Ascending aorta (tissue), 2 donors: Measurements from ENCODE around the gene C7. TPM values are rescaled to one million over a fixed set of nuclear protein-coding genes. Genes with fewer than 3 reads are reported as not detected.
"Not testable (repeated sequence)": the region's sequence is repeated elsewhere in the genome, so short reads cannot be mapped to it uniquely, and the experiment has no call there.

Source experiments
- DNase-seq, 2 donors: peaks; one replicate each; pipeline ENCODE4 v3.0.0-alpha.2; 2019; ENCODE audit warnings: low spot score in 2 of 2
- H3K27ac ChIP-seq, 2 donors: fragments of 200-600 bp; sonication (generic); one replicate each; pipeline ENCODE4 v1.5.1; 2016 to 2017; ENCODE audit warnings: mild to moderate bottlenecking in 1 of 2
- H3K27me3 ChIP-seq: fragments of 200-600 bp; sonication (generic); one replicate; pipeline ENCODE4 v1.5.1; 2017
- H3K36me3 ChIP-seq, 2 donors: fragments of 200-600 bp; sonication (generic); one replicate each; pipeline ENCODE4 v1.5.1; 2016
- H3K4me1 ChIP-seq, 2 donors: fragments of 200-600 bp; sonication (generic); one replicate each; pipeline ENCODE4 v1.5.1; 2016 to 2017; ENCODE audit warnings: mild to moderate bottlenecking in 1 of 2
- H3K4me3 ChIP-seq, 2 donors: fragments of 200-600 bp; sonication (generic); one replicate each; pipeline ENCODE4 v1.5.1; 2016 to 2017; ENCODE audit warnings: mild to moderate bottlenecking in 1 of 2
- H3K9me3 ChIP-seq, 2 donors: fragments of 200-600 bp; sonication (generic); one replicate each; pipeline ENCODE4 v1.5.1; 2016
- CTCF ChIP-seq, 3 experiments: fragments of 200-600 bp in 2 of 3; fragments of 450-650 bp in 1 of 3; sonication (generic) in 2 of 3; IDR thresholded peaks; one replicate each; pipeline ENCODE4 v1.5.1; 2016 to 2019; ENCODE audit warnings: antibody characterized with exemption in 3 of 3, mild to moderate bottlenecking in 1 of 3, moderate library complexity in 1 of 3
- intact Hi-C: fragments of 100-400 bp; cut with DNase I; formaldehyde crosslinking; loops from one replicate; pipeline ENCODE4 v1.15.1; 2023
- total RNA-seq: library from RNA; depleted of rRNA; stranded (reverse); fragments of >200 nt; gene quantifications from one replicate; pipeline ENCODE4 v1.1.0, GENCODE V29; 2016

The C7 gene
- total RNA-seq, 1 donor from 2014 or later: 179 TPM

DNA sequence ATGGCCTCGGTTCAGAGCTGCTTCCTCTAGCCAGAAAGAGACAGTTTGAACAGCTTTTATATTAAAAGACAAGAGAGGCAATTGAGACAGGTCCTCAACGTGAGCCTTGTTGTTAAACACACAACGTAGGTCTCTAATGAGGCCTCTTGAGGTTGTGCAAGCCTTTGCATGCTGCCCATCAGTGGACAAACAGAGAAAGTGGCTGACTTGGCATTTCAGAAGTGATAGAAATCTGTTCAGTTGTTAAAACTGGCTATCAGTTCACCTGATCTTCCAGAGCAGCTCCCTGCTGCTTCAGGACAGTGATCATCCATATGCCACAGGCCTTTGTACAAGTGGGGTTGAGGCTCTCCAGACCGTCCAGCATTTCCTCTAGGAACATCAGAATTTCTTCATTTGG lies 103.0 kb downstream of the C7 start:
- Histone ChIP-seq H3K4me3 (no peak overlapping the region), H3K9me3 (no peaks in the 10 kb centered on the region), H3K4me1 (no peaks in the 10 kb centered on the region), H3K27me3 (no peaks in the 10 kb centered on the region), H3K27ac (no peak overlapping the region), H3K36me3 (no peaks in the 10 kb centered on the region)
- no peak for DNase-seq
- no peak for TF ChIP-seq CTCF (IDR thresholded peaks at IDR 0.05)
- intact Hi-C loops: no loop called here

GRCh38 chr5:41022600-41022999 lies 113.3 kb downstream of the C7 start:
- H3K4me3 ChIP-seq, H3K36me3 ChIP-seq, H3K9me3 ChIP-seq, H3K27me3 ChIP-seq, intact Hi-C loops, H3K27ac ChIP-seq, H3K4me1 ChIP-seq, DNase-seq: not testable (repeated sequence)

Other genes with a start within 250 kb of the C7 start
- 48.3 TPM for gene PTGER4, start 229.6 kb upstream of the C7 start, total RNA-seq
- 7.0 TPM for gene TTC33, start 153.5 kb upstream of the C7 start, total RNA-seq
- 90.3 TPM for gene PRKAA1, start 111.1 kb upstream of the C7 start, total RNA-seq
- 22.1 TPM for gene RPL37, start 74.3 kb upstream of the C7 start, total RNA-seq
- gene CARD6, start 68.1 kb upstream of the C7 start, total RNA-seq: 8.2 TPM
- gene MROH2B, start 161.8 kb downstream of the C7 start, total RNA-seq: not detected